ENCODE data around the gene KIR3DL2.
"Not testable (repeated sequence)": the region's sequence is repeated elsewhere in the genome, so short reads cannot be mapped to it uniquely, and the experiment has no call there.

The KIR3DL2 gene

GRCh38 chr19:54873990-54874389 is 23.7 kb downstream of the KIR3DL2 start, which contains the start of gene FCAR:
Gene FCAR, plus strand, starts transcription at chr19:54874235. Its CDS starts 55 bp downstream, at chr19:54874290.
- no peak for DNase-seq

DNA sequence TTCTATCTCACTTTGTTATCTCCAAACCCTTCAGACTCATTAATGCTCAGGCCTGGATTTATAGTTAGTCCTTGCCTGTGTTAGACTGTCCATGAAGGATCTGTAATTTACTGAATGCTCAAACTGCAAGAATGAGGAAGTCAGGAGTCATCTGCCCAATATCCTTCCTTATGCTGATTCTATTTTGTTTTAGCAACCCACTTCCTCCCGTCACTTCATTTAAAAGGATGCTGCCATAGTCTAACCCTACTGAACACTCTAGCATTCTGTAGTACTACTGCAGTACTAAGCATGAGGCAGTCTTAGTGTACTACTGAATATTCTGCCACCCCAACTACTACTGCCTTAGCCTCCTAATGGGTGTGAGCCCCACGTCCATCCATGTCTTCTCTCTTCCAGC is 25.3 kb downstream of the KIR3DL2 start:
- no peak for DNase-seq

DNA sequence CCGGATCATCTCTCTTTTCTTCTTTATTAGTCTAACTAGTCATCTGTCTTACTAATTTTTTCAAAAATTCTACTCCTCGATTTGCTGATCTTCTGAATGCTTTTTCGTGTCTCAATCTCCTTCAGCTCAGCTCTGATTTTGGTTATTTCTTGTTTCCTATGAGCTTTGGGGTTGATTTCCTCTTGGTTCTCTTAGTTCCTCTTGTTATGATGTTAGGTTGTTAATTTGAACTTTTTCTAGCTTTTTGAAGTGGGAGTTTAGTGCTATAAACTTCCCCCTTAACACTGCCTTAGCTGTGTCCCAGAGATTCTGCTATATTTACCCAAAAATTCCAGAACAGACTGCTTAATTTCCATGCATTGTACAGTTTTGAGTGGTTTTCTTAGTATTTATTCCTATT is 27.2 kb downstream of the KIR3DL2 start:
- no peak for DNase-seq

- no peak for DNase-seq
Observed at GRCh38 chr19:54881884-54882283, 31.6 kb downstream of the KIR3DL2 start.

DNA sequence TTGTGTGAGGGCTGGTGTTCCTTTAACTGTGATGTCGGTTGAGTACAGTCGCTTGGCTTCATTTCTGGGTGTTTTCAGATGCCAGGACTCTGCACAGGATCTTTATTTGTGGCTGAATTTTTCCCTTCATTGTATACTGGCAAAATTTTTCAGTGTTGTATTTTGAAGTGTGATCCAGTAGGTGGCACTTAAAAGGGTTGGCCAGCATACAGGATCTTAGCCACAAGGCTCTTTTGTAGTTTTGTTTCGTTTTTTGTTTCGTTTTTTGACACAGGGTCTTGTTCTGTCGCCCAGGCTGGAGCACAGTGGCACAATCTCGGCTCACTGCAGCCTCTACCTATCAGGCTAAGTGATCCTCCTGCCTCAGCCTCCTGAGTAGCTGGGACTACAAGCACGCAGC is 32.5 kb downstream of the KIR3DL2 start:
- DNase-seq: peak in 1 of 5 donors; percentile 66

GRCh38 chr19:54883228-54883627 is 33.0 kb downstream of the KIR3DL2 start:
- no peak for DNase-seq

- DNase-seq: no peak
Observed at GRCh38 chr19:54888239-54888638, 38.0 kb downstream of the KIR3DL2 start.

DNA sequence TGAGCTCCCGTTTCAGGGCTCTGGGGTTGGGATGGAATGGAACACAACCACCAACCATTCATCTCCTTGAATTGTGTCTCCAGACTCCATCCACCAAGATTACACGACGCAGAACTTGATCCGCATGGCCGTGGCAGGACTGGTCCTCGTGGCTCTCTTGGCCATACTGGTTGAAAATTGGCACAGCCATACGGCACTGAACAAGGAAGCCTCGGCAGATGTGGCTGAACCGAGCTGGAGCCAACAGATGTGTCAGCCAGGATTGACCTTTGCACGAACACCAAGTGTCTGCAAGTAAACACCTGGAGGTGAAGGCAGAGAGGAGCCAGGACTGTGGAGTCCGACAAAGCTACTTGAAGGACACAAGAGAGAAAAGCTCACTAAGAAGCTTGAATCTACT is 39.3 kb downstream of the KIR3DL2 start:
- no peak for DNase-seq

- no peak for DNase-seq
Observed at GRCh38 chr19:54893406-54893805, 43.2 kb downstream of the KIR3DL2 start.

- not testable (repeated sequence) for DNase-seq
Observed at GRCh38 chr19:54894106-54894505, 43.9 kb downstream of the KIR3DL2 start.

- no peak for DNase-seq
Observed at GRCh38 chr19:54896036-54896435, 45.8 kb downstream of the KIR3DL2 start.

- not testable (repeated sequence) for DNase-seq
Observed at GRCh38 chr19:54898685-54899084, 48.4 kb downstream of the KIR3DL2 start.

- DNase-seq: not testable (repeated sequence)
Observed at GRCh38 chr19:54899646-54900045, 49.4 kb downstream of the KIR3DL2 start.

- not testable (repeated sequence) for DNase-seq
Observed at GRCh38 chr19:54901153-54901552, 50.9 kb downstream of the KIR3DL2 start.

DNA sequence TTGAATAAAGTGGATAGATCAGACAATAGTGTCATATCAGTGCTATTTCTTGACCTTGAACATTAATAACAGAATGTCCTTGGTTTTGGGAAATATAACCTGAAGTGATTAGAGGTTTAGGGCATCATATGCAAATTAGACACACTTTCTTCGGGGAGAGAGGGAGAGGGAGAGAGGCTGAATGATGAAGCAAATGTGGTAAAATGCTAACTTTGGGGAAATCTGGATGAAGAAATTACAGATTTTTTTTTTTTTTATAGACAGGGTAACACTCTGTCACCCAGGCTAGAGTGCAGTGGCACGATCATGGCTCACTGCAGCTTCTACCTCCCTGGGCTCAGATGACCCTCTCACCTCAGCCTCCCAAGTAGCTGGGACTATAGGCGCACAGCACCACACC is 51.8 kb downstream of the KIR3DL2 start:
- no peak for DNase-seq

- no peak for DNase-seq
Observed at GRCh38 chr19:54903303-54903702, 53.1 kb downstream of the KIR3DL2 start.

- not testable (repeated sequence) for DNase-seq
Observed at GRCh38 chr19:54904261-54904660, 54.0 kb downstream of the KIR3DL2 start.

GRCh38 chr19:54905421-54905802 is 55.2 kb downstream of the KIR3DL2 start:
- no peak for DNase-seq

GRCh38 chr19:54905803-54906511 is 55.7 kb downstream of the KIR3DL2 start, which contains the start of gene NCR1:
Gene NCR1, plus strand, starts transcription at chr19:54906148. Its CDS starts 40 bp downstream, at chr19:54906188.
- DNase-seq: no peak

- DNase-seq: no peak
Observed at GRCh38 chr19:54906819-54907218, 56.6 kb downstream of the KIR3DL2 start.

GRCh38 chr19:54907899-54908298 is 57.7 kb downstream of the KIR3DL2 start:
- not testable (repeated sequence) for DNase-seq
